GM23338 (cell line): Measurements from ENCODE around the gene ARL5C. TPM values are rescaled to one million over a fixed set of nuclear protein-coding genes. Genes with fewer than 3 reads are reported as not detected.

Experiments
- ATAC-seq: fragments of 200-7000 bp; cut with Tn5 transposase; 3 replicates; pipeline ENCODE4 v1.9.1; 2020
- DNase-seq: peaks from one replicate; pipeline ENCODE4 v3.0.0-alpha.2; 2015; ENCODE audit warnings: low spot score
- H2AFZ ChIP-seq: fragments of 200-600 bp; sonication (generic); 2 replicates; pipeline ENCODE4 v1.8.0; 2016; ENCODE audit warnings: antibody characterized with exemption, mild to moderate bottlenecking, moderate library complexity
- H3F3A ChIP-seq: fragments of 200-600 bp; sonication (generic); replicated peaks from 2 replicates; pipeline ENCODE4 v1.8.0; 2017; ENCODE audit warnings: antibody characterized with exemption, mixed run types, low read depth
- H3K27ac ChIP-seq: fragments of 200-600 bp; sonication (generic); 2 replicates; pipeline ENCODE4 v1.6.1; 2016; ENCODE audit warnings: low read depth
- H3K27me3 ChIP-seq: fragments of 200-600 bp; sonication (generic); 2 replicates; pipeline ENCODE4 v1.8.0; 2016; ENCODE audit warnings: mild to moderate bottlenecking, mixed run types, moderate library complexity; ENCODE audit not compliant: insufficient read depth
- H3K36me3 ChIP-seq: fragments of 200-600 bp; sonication (generic); 2 replicates; pipeline ENCODE4 v1.8.0; 2016; ENCODE audit warnings: mild to moderate bottlenecking; ENCODE audit not compliant: insufficient read depth
- H3K4me1 ChIP-seq: fragments of 200-600 bp; sonication (generic); 2 replicates; pipeline ENCODE4 v1.8.0; 2016; ENCODE audit warnings: mild to moderate bottlenecking, moderate library complexity; ENCODE audit not compliant: insufficient read depth
- H3K4me2 ChIP-seq: fragments of 200-600 bp; sonication (generic); 2 replicates; pipeline ENCODE4 v1.7.1; 2017; ENCODE audit warnings: mixed run types
- H3K4me3 ChIP-seq: fragments of 200-600 bp; sonication (generic); 2 replicates; pipeline ENCODE4 v1.6.1; 2016; ENCODE audit warnings: mixed run types
- H3K79me2 ChIP-seq: fragments of 200-600 bp; sonication (generic); replicated peaks from 2 replicates; pipeline ENCODE4 v1.8.0; 2017; ENCODE audit warnings: mild to moderate bottlenecking; ENCODE audit not compliant: insufficient read depth
- H3K9me2 ChIP-seq: fragments of 200-600 bp; sonication (generic); 2 replicates; pipeline ENCODE4 v1.8.0; 2017; ENCODE audit not compliant: insufficient read depth
- H4K20me1 ChIP-seq: fragments of 200-600 bp; sonication (generic); replicated peaks from 2 replicates; pipeline ENCODE4 v1.8.0; 2017; ENCODE audit warnings: mild to moderate bottlenecking; ENCODE audit not compliant: insufficient read depth
- H3K27ac Mint-ChIP-seq: 2 replicates; pipeline ENCODE4 v1.8.0; 2020; ENCODE audit warnings: inconsistent platforms, mild to moderate bottlenecking, moderate library complexity, mixed read lengths
- H3K27me3 Mint-ChIP-seq: 3 replicates; pipeline ENCODE4 v1.8.0; 2022; ENCODE audit warnings: low read depth, mild to moderate bottlenecking, moderate library complexity, mixed read lengths, inconsistent platforms; ENCODE audit not compliant: insufficient read depth, poor library complexity
- H3K36me3 Mint-ChIP-seq: 3 replicates; pipeline ENCODE4 v1.8.0; 2021; ENCODE audit warnings: low read depth, mild to moderate bottlenecking, inconsistent platforms, moderate library complexity, mixed read lengths
- H3K4me1 Mint-ChIP-seq: 3 replicates; pipeline ENCODE4 v1.8.0; 2020; ENCODE audit warnings: mild to moderate bottlenecking, inconsistent platforms, mixed read lengths
- H3K4me3 Mint-ChIP-seq: 3 replicates; pipeline ENCODE4 v1.8.0; 2021; ENCODE audit warnings: moderate library complexity, mild to moderate bottlenecking, inconsistent platforms, mixed read lengths
- H3K9me3 Mint-ChIP-seq: 3 replicates; pipeline ENCODE4 v1.8.0; 2020; ENCODE audit warnings: moderate library complexity, mild to moderate bottlenecking, inconsistent platforms, mixed read lengths
- CREB1 ChIP-seq: fragments of 250-450 bp; sonication (Bioruptor Pico); IDR thresholded peaks from 2 replicates; pipeline ENCODE4 v1.5.0; 2020; ENCODE audit warnings: low read depth, mild to moderate bottlenecking, moderate library complexity
- CTCF ChIP-seq, 2 experiments: fragments of 200-600 bp in 1 of 2; sonication (generic) in 1 of 2; conservative IDR thresholded peaks; 2 replicates each; pipeline versions ENCODE4 v1.5.1 to v1.6.1; 2016 to 2017; ENCODE audit warnings: antibody characterized with exemption in 2 of 2, low read depth in 2 of 2, mild to moderate bottlenecking in 2 of 2, moderate library complexity in 1 of 2
- ETS1 ChIP-seq: IDR thresholded peaks from 2 replicates; pipeline ENCODE4 v1.6.1; 2016; ENCODE audit warnings: antibody characterized with exemption
- EZH2phosphoT487 ChIP-seq: fragments of 200-600 bp; sonication (generic); IDR thresholded peaks from one replicate; pipeline ENCODE4 v1.8.1; 2018; ENCODE audit warnings: antibody characterized with exemption; ENCODE audit not compliant: unreplicated experiment
- JUNB ChIP-seq: IDR thresholded peaks from one replicate; pipeline ENCODE4 v1.6.1; 2016; ENCODE audit warnings: antibody characterized with exemption; ENCODE audit not compliant: unreplicated experiment
- NANOG ChIP-seq: IDR thresholded peaks from 2 replicates; pipeline ENCODE4 v1.6.1; 2016; ENCODE audit warnings: antibody characterized with exemption, borderline replicate concordance
- POLR2AphosphoS5 ChIP-seq: IDR thresholded peaks from 2 replicates; pipeline ENCODE4 v1.6.1; 2016; ENCODE audit warnings: antibody characterized with exemption, low read depth
- REST ChIP-seq: IDR thresholded peaks from one replicate; pipeline ENCODE4 v1.6.1; 2018; ENCODE audit warnings: antibody characterized with exemption; ENCODE audit not compliant: unreplicated experiment
- STAT1 ChIP-seq: IDR thresholded peaks from one replicate; pipeline ENCODE4 v1.6.1; 2016; ENCODE audit warnings: antibody characterized with exemption; ENCODE audit not compliant: unreplicated experiment
- ZNF114 ChIP-seq: fragments of 250-450 bp; sonication (Bioruptor Pico); IDR thresholded peaks from 2 replicates; pipeline ENCODE4 v1.5.0; 2020; ENCODE audit warnings: mild to moderate bottlenecking, moderate library complexity
- ZNF331 ChIP-seq: fragments of 250-450 bp; sonication (Bioruptor Pico); IDR thresholded peaks from 2 replicates; pipeline ENCODE4 v1.5.0; 2020; ENCODE audit warnings: low read depth, mild to moderate bottlenecking, moderate library complexity
- polyA plus RNA-seq: library from polyadenylated mRNA; unstranded; fragments of >200 nt; fragmentation: Nextera tagmentation; extraction: Ambion mirVana; gene quantifications from 2 replicates; pipeline ENCODE4 v1.2.1, GENCODE V29; 2016
- total RNA-seq: library from RNA; depleted of rRNA; stranded (reverse); fragments of >200 nt; shearing (Covaris generic); gene quantifications from 2 replicates; pipeline ENCODE4 v1.2.3, GENCODE V29; 2014

ARL5C gene
- total and polyA plus RNA-seq, 2 experiments from 2014 or later, result not detected

- no peaks in the 10 kb centered on the region for H4K20me1 ChIP-seq
- peaks cover 23% of the 10 kb centered on the region for H3K27me3 Mint-ChIP-seq
- no peak for ATAC-seq
Measured at GRCh38 chr17:39173526-39174274, 7.7 kb upstream of the ARL5C start.

GRCh38 chr17:39173080-39173479 lies 7.1 kb upstream of the ARL5C start:
- H3F3A ChIP-seq, result peaks cover 13% of the 10 kb centered on the region
- H4K20me1 ChIP-seq, result no peaks in the 10 kb centered on the region
- peaks cover 18% of the 10 kb centered on the region for H3K4me1 ChIP-seq
- DNase-seq (no peak), ATAC-seq (no peak)
- no peak overlapping the region for H3K4me3 ChIP-seq
- no peak overlapping the region for H3K4me2 ChIP-seq
- peaks cover under 1% of the 10 kb centered on the region; the same call in 1 of the 2 replicates for H3K27me3 ChIP-seq
- H2AFZ ChIP-seq, result no peak overlapping the region
- peaks cover 22% of the 10 kb centered on the region for H3K36me3 Mint-ChIP-seq
- H3K9me2 ChIP-seq, result no peaks in the 10 kb centered on the region
- no peaks in the 10 kb centered on the region for H3K36me3 ChIP-seq
- H3K4me1 Mint-ChIP-seq, result peaks cover 43% of the 10 kb centered on the region
- no peaks in the 10 kb centered on the region for H3K79me2 ChIP-seq
- no peak overlapping the region for H3K4me3 Mint-ChIP-seq
- no peak overlapping the region for H3K27ac Mint-ChIP-seq
- no peak overlapping the region for H3K27ac ChIP-seq
- H3K27me3 Mint-ChIP-seq, result peaks cover 23% of the 10 kb centered on the region
- H3K9me3 Mint-ChIP-seq, result peaks cover 9% of the 10 kb centered on the region; the same call in 2 of the 3 replicates
- TF ChIP-seq POLR2AphosphoS5 (no peak), ZNF114 (CRISPR knock-in tag) (no peak), STAT1 (no peak), EZH2phosphoT487 (no peak), JUNB (no peak), REST (no peak), NANOG (no peak), CREB1 (CRISPR knock-in tag) (no peak), CTCF (conservative IDR thresholded peaks at IDR 0.05; ENCODE audit: low read depth in 2 of 2) (no peak), ZNF331 (CRISPR knock-in tag) (no peak), ETS1 (no peak)

More at GRCh38 chr17:39173526-39174274, 7.7 kb upstream of the ARL5C start:
- no peak overlapping the region for H3K4me3 ChIP-seq
- Mint-ChIP-seq H3K27ac (no peak overlapping the region), H3K4me1 (peaks cover 44% of the 10 kb centered on the region), H3K9me3 (peaks cover 3% of the 10 kb centered on the region; the same call in 2 of the 3 replicates), H3K36me3 (peaks cover 21% of the 10 kb centered on the region), H3K4me3 (no peak overlapping the region; the same call in 2 of the 3 replicates)
- peak overlapping the region; percentile 70 for H3K4me2 ChIP-seq
- H3K79me2 ChIP-seq, result no peaks in the 10 kb centered on the region
- peaks cover 18% of the 10 kb centered on the region for H3K4me1 ChIP-seq
- H3K27ac ChIP-seq, result no peak overlapping the region
- no peak overlapping the region for H2AFZ ChIP-seq
- no peak for TF ChIP-seq EZH2phosphoT487
- TF ChIP-seq POLR2AphosphoS5, result peak; percentile 30; the same call in 1 of the 2 replicates
- peaks cover 15% of the 10 kb centered on the region for H3F3A ChIP-seq
- no peaks in the 10 kb centered on the region for H3K27me3 ChIP-seq
- no peaks in the 10 kb centered on the region for H3K9me2 ChIP-seq
- no peaks in the 10 kb centered on the region for H3K36me3 ChIP-seq
- DNase-seq, result no peak
